ENCODE results near the gene RHCG.

DNA sequence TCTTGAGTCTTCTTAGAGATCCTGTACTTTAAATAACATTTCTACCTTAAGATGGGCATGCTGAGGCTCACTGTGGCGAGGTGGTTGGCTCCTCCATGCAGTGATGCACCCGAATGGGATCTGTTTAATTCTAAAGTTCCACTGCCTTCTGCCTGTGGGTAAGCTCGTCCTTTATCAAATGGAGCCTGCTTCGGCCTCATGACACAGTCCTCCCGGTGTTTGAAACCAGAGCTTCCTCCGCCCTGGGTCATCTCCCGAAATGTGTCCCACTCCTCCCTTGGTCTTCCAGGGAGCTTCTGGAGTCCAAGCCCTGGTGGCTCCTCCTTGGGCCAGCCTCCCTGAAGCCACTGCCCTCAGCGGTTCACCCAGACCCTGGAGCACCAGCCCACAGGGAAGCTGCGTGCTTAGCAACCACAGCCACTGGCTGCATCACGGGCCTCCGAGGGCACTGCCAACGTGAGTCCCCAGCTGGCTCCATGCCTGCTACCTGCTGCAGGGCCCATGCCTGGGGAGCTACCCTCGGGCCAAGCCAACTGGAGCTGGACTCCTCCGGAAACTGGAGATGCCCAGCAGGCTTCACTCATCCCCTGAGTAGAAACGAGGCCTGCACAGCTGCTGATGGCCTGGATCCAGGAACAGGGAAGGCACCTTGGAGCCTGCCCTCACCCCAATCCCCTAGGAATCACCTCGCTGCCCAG is 3.3 kb downstream of the RHCG start:
- TF ChIP-seq EP300 (IDR thresholded peaks at IDR 0.05; ENCODE audit: borderline replicate concordance in 1 of 2, low read depth in 1 of 2, low read length in 1 of 2) (no peak), FOXM1 (IDR thresholded peaks at IDR 0.05; ENCODE audit: low read depth) (no peak), TEAD4 (IDR thresholded peaks at IDR 0.05; ENCODE audit: borderline replicate concordance, insufficient read depth) (no peak), NFIC (IDR thresholded peaks at IDR 0.05; ENCODE audit: borderline replicate concordance) (no peak), YY1 (IDR thresholded peaks at IDR 0.05; ENCODE audit: low read depth) (no peak), FOXJ3 (CRISPR knock-in tag; IDR thresholded peaks at IDR 0.05) (no peak)
- TF ChIP-seq, protein P1, sequence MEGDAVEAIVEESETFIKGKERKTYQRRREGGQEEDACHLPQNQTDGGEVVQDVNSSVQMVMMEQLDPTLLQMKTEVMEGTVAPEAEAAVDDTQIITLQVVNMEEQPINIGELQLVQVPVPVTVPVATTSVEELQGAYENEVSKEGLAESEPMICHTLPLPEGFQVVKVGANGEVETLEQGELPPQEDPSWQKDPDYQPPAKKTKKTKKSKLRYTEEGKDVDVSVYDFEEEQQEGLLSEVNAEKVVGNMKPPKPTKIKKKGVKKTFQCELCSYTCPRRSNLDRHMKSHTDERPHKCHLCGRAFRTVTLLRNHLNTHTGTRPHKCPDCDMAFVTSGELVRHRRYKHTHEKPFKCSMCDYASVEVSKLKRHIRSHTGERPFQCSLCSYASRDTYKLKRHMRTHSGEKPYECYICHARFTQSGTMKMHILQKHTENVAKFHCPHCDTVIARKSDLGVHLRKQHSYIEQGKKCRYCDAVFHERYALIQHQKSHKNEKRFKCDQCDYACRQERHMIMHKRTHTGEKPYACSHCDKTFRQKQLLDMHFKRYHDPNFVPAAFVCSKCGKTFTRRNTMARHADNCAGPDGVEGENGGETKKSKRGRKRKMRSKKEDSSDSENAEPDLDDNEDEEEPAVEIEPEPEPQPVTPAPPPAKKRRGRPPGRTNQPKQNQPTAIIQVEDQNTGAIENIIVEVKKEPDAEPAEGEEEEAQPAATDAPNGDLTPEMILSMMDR (IDR thresholded peaks at IDR 0.05), result no peak
- TF ChIP-seq, protein P2, sequence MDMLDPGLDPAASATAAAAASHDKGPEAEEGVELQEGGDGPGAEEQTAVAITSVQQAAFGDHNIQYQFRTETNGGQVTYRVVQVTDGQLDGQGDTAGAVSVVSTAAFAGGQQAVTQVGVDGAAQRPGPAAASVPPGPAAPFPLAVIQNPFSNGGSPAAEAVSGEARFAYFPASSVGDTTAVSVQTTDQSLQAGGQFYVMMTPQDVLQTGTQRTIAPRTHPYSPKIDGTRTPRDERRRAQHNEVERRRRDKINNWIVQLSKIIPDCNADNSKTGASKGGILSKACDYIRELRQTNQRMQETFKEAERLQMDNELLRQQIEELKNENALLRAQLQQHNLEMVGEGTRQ (IDR thresholded peaks at IDR 0.05; ENCODE audit: borderline replicate concordance, low read depth, low read length), result no peak

Measured in SK-N-SH (cell line).